PC-9 (cell line): ENCODE data around the gene DEPP1. TPM values are rescaled to one million over a fixed set of nuclear protein-coding genes. Genes with fewer than 3 reads are reported as not detected.

Experiments used
- BruUV-seq: library from RNA; stranded (reverse); fragments of 400-500 nt; replicated peaks from 2 replicates; lab custom pipeline; 2021; lab: Mats Ljungman, UMichigan
- CTCF ChIA-PET: fragments of 300-600 bp; sonication (Branson Sonifier 250); formaldehyde crosslinking; loops from one replicate; lab custom pipeline; 2022; ENCODE audit warnings: antibody characterized with exemption; lab: Charles Lee
- POLR2A ChIA-PET: fragments of 300-600 bp; sonication (Branson Sonifier 250); formaldehyde crosslinking; loops from one replicate; lab custom pipeline; 2022; ENCODE audit warnings: antibody characterized with exemption; ENCODE audit not compliant: unreplicated experiment; lab: Charles Lee
- DNase-seq, 2 experiments: peaks; one replicate each; pipeline versions ENCODE4 v3.0.0 to v3.0.0-alpha.2; 2015 to 2022; ENCODE audit warnings: mixed read lengths in 1 of 2
- H2AFZ ChIP-seq: fragments of 200-600 bp; sonication (generic); 2 replicates; pipeline ENCODE4 v1.8.1; 2017; ENCODE audit warnings: antibody characterized with exemption
- H3F3A ChIP-seq: fragments of 200-600 bp; sonication (generic); 2 replicates; pipeline ENCODE4 v1.8.1; 2017; ENCODE audit warnings: antibody characterized with exemption, mild to moderate bottlenecking, low read depth; ENCODE audit not compliant: insufficient read depth
- H3K27ac ChIP-seq: fragments of 200-600 bp; sonication (generic); 2 replicates; pipeline ENCODE4 v1.6.1; 2016; ENCODE audit warnings: mixed run types
- H3K27me3 ChIP-seq: fragments of 200-600 bp; sonication (generic); 2 replicates; pipeline ENCODE4 v1.6.1; 2016; ENCODE audit warnings: low read depth, mixed run types; ENCODE audit not compliant: insufficient read depth
- H3K36me3 ChIP-seq: fragments of 200-600 bp; sonication (generic); 2 replicates; pipeline ENCODE4 v1.6.1; 2016; ENCODE audit warnings: low read depth, mixed run types
- H3K4me1 ChIP-seq: fragments of 200-600 bp; sonication (generic); replicated peaks from 2 replicates; pipeline ENCODE4 v1.6.1; 2016; ENCODE audit warnings: mixed run types; ENCODE audit not compliant: insufficient read depth
- H3K4me2 ChIP-seq: fragments of 200-600 bp; sonication (generic); 2 replicates; pipeline ENCODE4 v1.6.1; 2017; ENCODE audit warnings: mixed run types
- H3K4me3 ChIP-seq: fragments of 200-600 bp; sonication (generic); 2 replicates; pipeline ENCODE4 v1.6.1; 2016; ENCODE audit warnings: mixed run types
- H3K79me2 ChIP-seq: fragments of 200-600 bp; sonication (generic); 2 replicates; pipeline ENCODE4 v1.6.1; 2017; ENCODE audit warnings: low read depth, mixed run types
- H3K9me2 ChIP-seq: fragments of 200-600 bp; sonication (generic); 2 replicates; pipeline ENCODE4 v1.8.1; 2017; ENCODE audit warnings: mild to moderate bottlenecking; ENCODE audit not compliant: insufficient read depth
- H3K9me3 ChIP-seq: fragments of 200-600 bp; sonication (generic); 2 replicates; pipeline ENCODE4 v1.8.1; 2016; ENCODE audit warnings: low read depth; ENCODE audit not compliant: insufficient read depth
- H4K20me1 ChIP-seq: fragments of 200-600 bp; sonication (generic); 2 replicates; pipeline ENCODE4 v1.8.1; 2017; ENCODE audit not compliant: insufficient read depth
- EZH2 ChIP-seq: fragments of 200-600 bp; sonication (generic); IDR thresholded peaks from 2 replicates; pipeline ENCODE4 v1.8.0; 2017; ENCODE audit warnings: antibody characterized with exemption, low read depth
- intact Hi-C: fragments of 100-400 bp; cut with micrococcal nuclease; formaldehyde crosslinking; loops from one replicate; pipeline ENCODE4 v1.10.0; 2022; ENCODE audit not compliant: unreplicated experiment
- total RNA-seq: library from RNA; stranded (reverse); gene quantifications from 2 replicates; pipeline ENCODE4 v1.2.3, GENCODE V29; 2021
- TF ChIP-seq, protein P1 (sequence below): fragments of 200-600 bp; sonication (generic); conservative IDR thresholded peaks from 2 replicates; pipeline ENCODE4 v1.6.1; 2017; ENCODE audit warnings: mixed run types, antibody characterized with exemption, mild to moderate bottlenecking, moderate library complexity

DEPP1 gene
- total RNA-seq, 1 experiment from 2014 or later, result 13.2 TPM

DNA sequence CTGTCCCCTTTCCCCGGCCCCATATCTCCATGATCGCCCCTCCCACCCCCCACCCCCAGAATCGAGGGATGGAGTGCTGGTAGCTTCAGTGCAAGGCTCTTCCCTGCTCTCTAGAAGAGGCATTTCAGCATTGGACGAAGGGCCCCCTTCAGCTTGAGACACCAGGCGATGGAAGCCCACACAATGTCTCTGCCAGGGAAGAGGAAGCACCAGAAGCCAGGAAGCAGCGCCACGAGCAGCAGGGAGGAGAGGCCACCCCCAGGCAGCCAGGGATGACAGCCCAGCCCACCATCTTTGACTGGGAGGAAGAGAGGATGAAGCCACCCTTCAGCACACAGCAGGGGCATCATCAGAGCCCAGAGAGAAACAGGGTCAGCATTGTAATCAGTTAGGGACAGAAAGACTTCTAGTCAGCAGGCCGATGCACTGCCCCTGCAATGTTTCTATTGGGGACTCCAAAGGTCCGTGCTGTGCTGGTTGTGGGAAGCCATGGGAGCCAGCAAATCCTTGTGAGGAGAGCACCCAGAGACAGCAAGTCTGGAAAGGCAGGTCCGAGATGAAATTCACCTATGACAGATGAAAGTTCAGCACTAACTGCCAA, 51.8 kb downstream of the DEPP1 start:
- BruUV-seq, result no TSS peak
- no peaks in the 10 kb centered on the region for H3K9me3 ChIP-seq
- peaks cover 29% of the 10 kb centered on the region; the same call in 1 of the 2 replicates for H3K27me3 ChIP-seq
- intact Hi-C loops, result no loop called here
- no peaks in the 10 kb centered on the region for H3K4me1 ChIP-seq
- H3K79me2 ChIP-seq, result no peaks in the 10 kb centered on the region
- H3K27ac ChIP-seq, result no peak overlapping the region
- H3K36me3 ChIP-seq, result no peaks in the 10 kb centered on the region
- H3K4me2 ChIP-seq, result no peak overlapping the region
- ChIA-PET POLR2A (no interaction called here), CTCF (no interaction called here)
- H3K4me3 ChIP-seq, result no peak overlapping the region
- H3F3A ChIP-seq, result no peaks in the 10 kb centered on the region
- no peaks in the 10 kb centered on the region for H4K20me1 ChIP-seq
- H3K9me2 ChIP-seq, result no peaks in the 10 kb centered on the region
- no peak for DNase-seq
- H2AFZ ChIP-seq, result no peak overlapping the region
- TF ChIP-seq, protein P1, sequence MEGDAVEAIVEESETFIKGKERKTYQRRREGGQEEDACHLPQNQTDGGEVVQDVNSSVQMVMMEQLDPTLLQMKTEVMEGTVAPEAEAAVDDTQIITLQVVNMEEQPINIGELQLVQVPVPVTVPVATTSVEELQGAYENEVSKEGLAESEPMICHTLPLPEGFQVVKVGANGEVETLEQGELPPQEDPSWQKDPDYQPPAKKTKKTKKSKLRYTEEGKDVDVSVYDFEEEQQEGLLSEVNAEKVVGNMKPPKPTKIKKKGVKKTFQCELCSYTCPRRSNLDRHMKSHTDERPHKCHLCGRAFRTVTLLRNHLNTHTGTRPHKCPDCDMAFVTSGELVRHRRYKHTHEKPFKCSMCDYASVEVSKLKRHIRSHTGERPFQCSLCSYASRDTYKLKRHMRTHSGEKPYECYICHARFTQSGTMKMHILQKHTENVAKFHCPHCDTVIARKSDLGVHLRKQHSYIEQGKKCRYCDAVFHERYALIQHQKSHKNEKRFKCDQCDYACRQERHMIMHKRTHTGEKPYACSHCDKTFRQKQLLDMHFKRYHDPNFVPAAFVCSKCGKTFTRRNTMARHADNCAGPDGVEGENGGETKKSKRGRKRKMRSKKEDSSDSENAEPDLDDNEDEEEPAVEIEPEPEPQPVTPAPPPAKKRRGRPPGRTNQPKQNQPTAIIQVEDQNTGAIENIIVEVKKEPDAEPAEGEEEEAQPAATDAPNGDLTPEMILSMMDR, result no peak
- TF ChIP-seq EZH2, result no peak

Other genes with a start within 250 kb of the DEPP1 start
- not detected in 2 replicates for gene TMEM72, start 67.5 kb downstream of the DEPP1 start, total RNA-seq
- gene RASSF4, start 19.0 kb downstream of the DEPP1 start, total RNA-seq, result 6.5 and 7.6 TPM in 2 replicates
- gene ZNF22, start 22.1 kb upstream of the DEPP1 start, total RNA-seq, result 22.4 and 29.9 TPM in 2 replicates